Fibroblast of villous mesenchyme (primary cell): Measurements from ENCODE around the gene ADGRL2. TPM values are rescaled to one million over a fixed set of nuclear protein-coding genes. Genes with fewer than 3 reads are reported as not detected.
A peak's percentile ranks its signal among the peaks of the same experiment; 100 is the strongest.

Experiments
- DNase-seq: peaks from one replicate; pipeline ENCODE4 v3.0.0-alpha.2; 2010; ENCODE audit warnings: low read depth
- H3K4me3 ChIP-seq: 2 replicates; pipeline ENCODE4 v1.5.1; 2011; ENCODE audit warnings: low read depth, mild to moderate bottlenecking, low read length
- total RNA-seq: library from RNA; depleted of rRNA; stranded (reverse); fragments of >200 nt; gene quantifications from 2 replicates; pipeline ENCODE4 v1.2.3, GENCODE V29; 2012
- TF ChIP-seq, protein P1 (sequence below): IDR thresholded peaks from 2 replicates; pipeline ENCODE4 v1.5.1; 2012; ENCODE audit warnings: low read depth, mild to moderate bottlenecking, low read length; ENCODE audit not compliant: insufficient read depth

ADGRL2 gene
- total RNA-seq, 1 donor = 15.1 TPM

GRCh38 chr1:81799939-81800694, 617 bp upstream of the ADGRL2 start:
- peak overlapping the region; percentile 70 for H3K4me3 ChIP-seq

GRCh38 chr1:81801651-81802456, 1.1 kb downstream of the ADGRL2 start:
- DNase-seq = peak; percentile 48
- TF ChIP-seq, protein P1, sequence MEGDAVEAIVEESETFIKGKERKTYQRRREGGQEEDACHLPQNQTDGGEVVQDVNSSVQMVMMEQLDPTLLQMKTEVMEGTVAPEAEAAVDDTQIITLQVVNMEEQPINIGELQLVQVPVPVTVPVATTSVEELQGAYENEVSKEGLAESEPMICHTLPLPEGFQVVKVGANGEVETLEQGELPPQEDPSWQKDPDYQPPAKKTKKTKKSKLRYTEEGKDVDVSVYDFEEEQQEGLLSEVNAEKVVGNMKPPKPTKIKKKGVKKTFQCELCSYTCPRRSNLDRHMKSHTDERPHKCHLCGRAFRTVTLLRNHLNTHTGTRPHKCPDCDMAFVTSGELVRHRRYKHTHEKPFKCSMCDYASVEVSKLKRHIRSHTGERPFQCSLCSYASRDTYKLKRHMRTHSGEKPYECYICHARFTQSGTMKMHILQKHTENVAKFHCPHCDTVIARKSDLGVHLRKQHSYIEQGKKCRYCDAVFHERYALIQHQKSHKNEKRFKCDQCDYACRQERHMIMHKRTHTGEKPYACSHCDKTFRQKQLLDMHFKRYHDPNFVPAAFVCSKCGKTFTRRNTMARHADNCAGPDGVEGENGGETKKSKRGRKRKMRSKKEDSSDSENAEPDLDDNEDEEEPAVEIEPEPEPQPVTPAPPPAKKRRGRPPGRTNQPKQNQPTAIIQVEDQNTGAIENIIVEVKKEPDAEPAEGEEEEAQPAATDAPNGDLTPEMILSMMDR = no peak
- H3K4me3 ChIP-seq = peak overlapping the region; percentile 70

More at GRCh38 chr1:81799939-81800694, 617 bp upstream of the ADGRL2 start:
- peak; percentile 73 for DNase-seq
- TF ChIP-seq, protein P1 = no peak

- TF ChIP-seq, protein P1 = no peak
- peak overlapping the region; percentile 61 for H3K4me3 ChIP-seq
- DNase-seq = no peak
Measured at GRCh38 chr1:81802457-81802706, 1.6 kb downstream of the ADGRL2 start.

DNA sequence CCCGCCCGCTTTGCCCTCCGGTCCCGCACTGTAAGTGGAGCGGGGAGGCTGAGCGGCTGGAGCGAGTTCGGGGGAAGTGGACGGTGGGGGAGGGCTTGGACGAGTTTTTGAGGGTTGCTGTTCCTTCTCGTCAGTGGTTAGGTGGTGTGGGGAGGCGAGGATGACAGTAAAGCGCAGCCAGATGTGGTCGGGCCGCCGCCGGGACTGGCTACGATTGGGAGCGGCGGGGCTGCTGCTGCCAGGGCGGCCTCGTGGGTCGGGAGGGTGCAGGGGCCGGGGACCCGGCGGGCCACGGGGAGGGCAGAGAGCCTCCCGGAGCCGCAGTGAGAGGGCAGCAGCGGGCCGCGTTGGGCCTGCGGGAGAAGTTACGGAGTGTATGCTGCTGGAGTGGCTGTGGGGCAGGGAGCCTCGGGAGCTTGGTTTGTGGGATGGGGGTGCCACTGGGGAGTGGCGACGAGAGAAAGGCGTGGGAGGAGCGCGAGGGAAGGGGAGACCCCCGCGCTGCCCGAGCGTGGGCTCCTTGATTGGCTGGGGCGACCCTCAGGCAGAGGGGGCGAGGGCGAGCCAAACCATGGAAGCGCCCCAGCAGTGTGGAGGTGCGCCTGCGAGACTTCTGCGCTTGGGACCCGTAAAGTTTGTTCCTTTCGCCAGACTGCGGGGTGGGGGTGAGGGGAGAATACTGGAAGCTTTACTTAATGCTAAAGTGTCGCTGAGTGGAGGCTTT, 2.1 kb downstream of the ADGRL2 start:
- peak overlapping the region; percentile 61 for H3K4me3 ChIP-seq
- TF ChIP-seq, protein P1 = peak; percentile 35
- peak; percentile 37 for DNase-seq

- peak overlapping the region; percentile 61 for H3K4me3 ChIP-seq
- TF ChIP-seq, protein P1 = no peak
- DNase-seq = peak; percentile 7
Measured at GRCh38 chr1:81803431-81804110, 2.8 kb downstream of the ADGRL2 start.

DNA sequence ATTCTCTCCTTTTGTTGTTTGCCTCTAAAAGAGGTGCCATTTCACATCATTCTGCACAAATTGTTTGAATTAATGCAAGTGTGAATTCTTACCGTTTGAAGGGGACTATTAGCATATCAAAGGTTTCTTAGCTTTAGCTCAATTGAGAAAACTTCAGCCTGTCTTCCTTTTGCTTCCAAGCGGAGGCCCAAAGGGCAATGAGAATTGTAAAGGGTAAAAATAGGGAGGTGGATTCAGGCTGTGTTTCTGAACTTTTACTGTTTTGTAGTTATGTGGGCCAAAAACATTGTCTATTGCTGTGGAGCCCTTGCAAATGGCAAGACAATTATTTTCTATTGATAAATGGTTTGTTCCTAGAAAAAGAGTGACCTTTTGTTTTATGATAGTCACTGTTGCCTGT, 3.6 kb downstream of the ADGRL2 start:
- TF ChIP-seq, protein P1 = no peak
- DNase-seq = no peak
- H3K4me3 ChIP-seq = no peak overlapping the region
